AG04449 (cell line): ENCODE measurements around the gene NPFFR2.

Source experiments
- CTCF ChIA-PET: fragments of 350-600 bp; formaldehyde crosslinking; extraction: SDS; loops from one replicate; lab custom pipeline; 2021; ENCODE audit warnings: antibody characterized with exemption; lab: Yijun Ruan, JAX
- POLR2A ChIA-PET: fragments of 400-600, 350-600 bp; formaldehyde crosslinking; extraction: SDS; loops from one replicate; lab custom pipeline; 2020; ENCODE audit warnings: antibody characterized with exemption, inconsistent platforms; lab: Yijun Ruan, JAX
- DNase-seq: peaks from one replicate; pipeline ENCODE4 v3.0.0-alpha.2; 2010; ENCODE audit warnings: low read depth, low spot score
- H3K4me3 ChIP-seq: 2 replicates; pipeline ENCODE4 v1.5.1; 2011; ENCODE audit warnings: low read depth, mild to moderate bottlenecking, control low read depth, low read length
- TF ChIP-seq, protein P1 (sequence below): IDR thresholded peaks from one replicate; pipeline ENCODE4 v1.5.1; 2011; ENCODE audit warnings: mild to moderate bottlenecking, moderate library complexity, low read length, control low read depth, inconsistent platforms; ENCODE audit not compliant: insufficient read depth; ENCODE audit errors: missing control alignments

NPFFR2 gene

DNA sequence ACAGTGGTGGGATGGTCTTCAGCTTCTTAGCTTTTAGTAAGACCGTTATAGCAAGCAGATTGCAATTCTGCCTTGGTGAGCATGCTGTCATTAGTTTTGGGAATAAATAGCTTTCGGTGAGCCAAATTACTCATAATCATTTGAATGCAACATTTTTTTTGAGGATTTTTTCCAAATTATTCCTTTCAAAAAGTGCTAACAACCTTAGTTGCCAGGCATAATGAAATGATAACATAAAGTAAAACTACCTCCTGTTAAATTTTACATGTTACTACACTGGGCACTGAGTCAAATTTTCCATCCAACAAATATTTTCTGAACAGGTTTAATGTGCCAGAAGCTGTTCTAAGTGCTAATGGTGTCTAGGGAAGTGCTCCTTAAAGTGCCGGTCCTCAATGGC is 15.8 kb upstream of the NPFFR2 start:
- POLR2A ChIA-PET, result no interaction called here
- DNase-seq, result no peak

DNA sequence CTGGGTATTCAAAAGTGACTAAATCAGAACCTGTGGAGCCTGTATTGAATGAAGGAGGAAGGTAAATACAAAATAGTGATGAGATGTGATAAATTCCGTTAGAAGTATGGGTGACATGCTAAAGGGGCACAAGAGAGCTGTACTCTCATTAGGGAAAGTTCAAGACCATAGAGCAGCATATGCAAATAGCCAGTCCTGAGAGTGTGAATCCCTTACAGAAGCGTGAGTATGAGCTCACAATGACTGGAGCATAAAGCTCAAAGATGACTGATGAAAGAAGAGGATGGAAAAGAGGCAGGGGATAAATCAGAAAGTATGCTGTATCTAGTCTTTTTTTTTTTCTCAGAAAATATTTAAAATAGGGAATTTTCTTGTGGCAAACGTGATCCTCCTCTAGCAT is 12.1 kb upstream of the NPFFR2 start:
- no peak for DNase-seq
- no peak overlapping the region for H3K4me3 ChIP-seq
- ChIA-PET POLR2A (no interaction called here), CTCF (no interaction called here)
- TF ChIP-seq, protein P1, sequence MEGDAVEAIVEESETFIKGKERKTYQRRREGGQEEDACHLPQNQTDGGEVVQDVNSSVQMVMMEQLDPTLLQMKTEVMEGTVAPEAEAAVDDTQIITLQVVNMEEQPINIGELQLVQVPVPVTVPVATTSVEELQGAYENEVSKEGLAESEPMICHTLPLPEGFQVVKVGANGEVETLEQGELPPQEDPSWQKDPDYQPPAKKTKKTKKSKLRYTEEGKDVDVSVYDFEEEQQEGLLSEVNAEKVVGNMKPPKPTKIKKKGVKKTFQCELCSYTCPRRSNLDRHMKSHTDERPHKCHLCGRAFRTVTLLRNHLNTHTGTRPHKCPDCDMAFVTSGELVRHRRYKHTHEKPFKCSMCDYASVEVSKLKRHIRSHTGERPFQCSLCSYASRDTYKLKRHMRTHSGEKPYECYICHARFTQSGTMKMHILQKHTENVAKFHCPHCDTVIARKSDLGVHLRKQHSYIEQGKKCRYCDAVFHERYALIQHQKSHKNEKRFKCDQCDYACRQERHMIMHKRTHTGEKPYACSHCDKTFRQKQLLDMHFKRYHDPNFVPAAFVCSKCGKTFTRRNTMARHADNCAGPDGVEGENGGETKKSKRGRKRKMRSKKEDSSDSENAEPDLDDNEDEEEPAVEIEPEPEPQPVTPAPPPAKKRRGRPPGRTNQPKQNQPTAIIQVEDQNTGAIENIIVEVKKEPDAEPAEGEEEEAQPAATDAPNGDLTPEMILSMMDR, result no peak

More for the DNA sequence above, 15.8 kb upstream of the NPFFR2 start:
- TF ChIP-seq, protein P1, result no peak
- no peak overlapping the region for H3K4me3 ChIP-seq
- CTCF ChIA-PET, result no interaction called here

DNA sequence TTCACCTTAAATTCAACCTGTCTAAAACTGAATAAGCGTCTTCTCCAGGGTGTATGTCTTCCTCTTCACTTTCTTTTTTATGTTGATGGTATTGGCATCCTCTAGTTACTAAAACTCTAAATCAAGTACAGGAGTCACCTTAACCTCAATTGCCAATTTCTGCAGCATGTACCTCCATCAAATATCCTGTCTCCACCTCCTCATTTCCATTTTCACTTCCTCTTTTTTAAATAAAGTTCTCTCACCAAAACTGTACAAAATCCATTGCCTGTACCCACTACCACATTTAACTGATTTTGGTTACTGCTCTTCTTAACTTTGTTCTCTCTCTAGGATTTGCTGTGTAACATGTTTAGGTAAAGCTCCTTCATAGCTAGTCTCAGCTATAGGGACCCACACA is 9.2 kb upstream of the NPFFR2 start:
- no peak for DNase-seq
- no peak overlapping the region for H3K4me3 ChIP-seq
- ChIA-PET POLR2A (no interaction called here), CTCF (no interaction called here)
- TF ChIP-seq, protein P1, result no peak

DNA sequence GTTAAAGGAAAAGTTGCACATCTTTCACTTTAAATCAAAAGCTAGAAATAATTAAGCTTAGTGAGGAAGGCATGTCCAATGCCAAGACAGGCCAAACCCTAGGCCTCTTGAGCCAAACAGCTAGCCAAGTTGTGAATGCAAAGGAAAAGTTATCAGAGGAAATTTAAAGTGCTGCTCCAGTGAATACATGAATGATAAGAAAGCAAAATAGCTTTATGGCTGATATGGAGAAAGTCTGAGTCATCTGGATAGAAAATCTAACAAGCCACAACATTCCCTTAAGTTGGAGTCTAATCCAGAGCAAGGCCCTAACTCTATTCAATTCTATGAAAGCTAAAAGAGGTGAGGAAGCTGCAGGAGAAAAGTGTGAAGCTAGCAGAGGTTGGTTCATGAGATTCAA is 23.8 kb downstream of the NPFFR2 start:
- H3K4me3 ChIP-seq, result no peak overlapping the region
- TF ChIP-seq, protein P1, result no peak
- ChIA-PET POLR2A (no interaction called here), CTCF (no interaction called here)
- no peak for DNase-seq

DNA sequence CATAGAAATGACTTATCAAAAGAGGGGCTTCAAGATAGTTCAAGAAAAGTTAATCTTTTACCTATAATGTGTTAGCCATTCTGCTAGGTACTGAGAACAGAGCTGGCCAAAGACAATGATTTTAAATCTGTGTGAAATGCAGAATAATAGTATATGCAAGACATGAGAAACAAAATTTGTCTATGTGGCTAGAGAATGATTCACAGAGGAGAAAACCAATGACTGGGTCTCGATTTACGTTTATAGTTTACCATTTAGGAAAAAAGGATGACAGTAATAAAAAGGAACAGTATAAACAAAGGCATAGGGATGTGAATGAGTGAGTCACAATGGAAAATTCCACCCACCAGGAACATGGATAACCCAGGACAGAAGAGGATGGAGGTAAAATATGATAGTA is 31.9 kb downstream of the NPFFR2 start:
- CTCF ChIA-PET, result no interaction called here
- no peak overlapping the region for H3K4me3 ChIP-seq
- TF ChIP-seq, protein P1, result no peak
- POLR2A ChIA-PET, result no interaction called here
- DNase-seq, result no peak

DNA sequence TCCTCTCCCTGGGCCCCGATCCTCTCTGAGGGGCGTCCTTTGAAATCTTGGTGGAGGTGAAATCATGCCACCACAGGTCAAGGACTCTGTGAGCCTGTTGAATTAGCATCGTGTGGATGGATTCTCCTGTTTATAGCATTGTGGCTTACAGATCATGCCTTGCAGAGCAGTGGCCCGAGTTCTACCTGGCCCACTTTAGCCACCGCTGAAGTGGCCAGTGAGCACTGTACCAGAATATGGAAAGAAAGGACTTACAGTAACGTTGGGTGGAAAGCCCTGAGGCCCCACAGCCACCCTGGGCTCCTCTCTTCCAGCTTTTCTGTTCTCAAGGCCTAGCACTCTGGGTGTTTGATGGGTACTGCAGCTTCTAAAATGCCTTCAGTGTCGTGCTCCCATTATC is 35.3 kb downstream of the NPFFR2 start:
- CTCF ChIA-PET, result no interaction called here

More for the DNA sequence above, 35.3 kb downstream of the NPFFR2 start:
- no peak for DNase-seq
- TF ChIP-seq, protein P1, result no peak
- POLR2A ChIA-PET, result no interaction called here
- H3K4me3 ChIP-seq, result no peak overlapping the region
